Superior temporal gyrus (tissue), 1 donor: Measurements from ENCODE around the gene OXGR1.
A peak's percentile ranks its signal among the peaks of the same experiment; 100 is the strongest.

ENCODE experiments used
- DNase-seq: peaks from one replicate; pipeline ENCODE4 v3.0.0-alpha.2; 2016; ENCODE audit errors: extremely low spot score

OXGR1 gene

GRCh38 chr13:96963786-96964475, 30.3 kb downstream of the OXGR1 start:
- DNase-seq: no peak

- no peak for DNase-seq
Measured at GRCh38 chr13:96960379-96960778, 33.9 kb downstream of the OXGR1 start.

GRCh38 chr13:96958286-96958891, 35.9 kb downstream of the OXGR1 start:
- DNase-seq: peak; percentile 94

- no peak for DNase-seq
Measured at GRCh38 chr13:96952595-96952994, 41.7 kb downstream of the OXGR1 start.

GRCh38 chr13:96948127-96948526, 46.1 kb downstream of the OXGR1 start:
- DNase-seq: no peak

- DNase-seq: no peak
Measured at GRCh38 chr13:96947343-96947910, 46.8 kb downstream of the OXGR1 start.

GRCh38 chr13:96946709-96947311, 47.5 kb downstream of the OXGR1 start:
- no peak for DNase-seq

GRCh38 chr13:96940961-96941360, 53.3 kb downstream of the OXGR1 start:
- DNase-seq: no peak

GRCh38 chr13:96935901-96936300, 58.4 kb downstream of the OXGR1 start:
- DNase-seq: no peak
